Prostate gland (tissue), 2 donors: ENCODE measurements around the gene PTDSS2.

Experiments
- CTCF ChIP-seq, 4 experiments: fragments of 200-600 bp in 2 of 4; fragments of 450-650 bp in 2 of 4; sonication (generic) in 2 of 4; IDR thresholded peaks; 1 replicate in 3 of 4; 2 replicates in 1 of 4; pipeline ENCODE4 v1.5.1; 2016 to 2019; ENCODE audit warnings: antibody characterized with exemption in 4 of 4, mild to moderate bottlenecking in 2 of 4, moderate library complexity in 2 of 4
- POLR2A ChIP-seq: fragments of 450-650 bp; IDR thresholded peaks from one replicate; pipeline ENCODE4 v1.6.1; 2016; ENCODE audit warnings: antibody characterized with exemption, mild to moderate bottlenecking
- POLR2AphosphoS5 ChIP-seq: sonication (generic); formaldehyde crosslinking; IDR thresholded peaks from one replicate; pipeline ENCODE4 v1.6.1; 2017; ENCODE audit warnings: antibody characterized with exemption

- TF ChIP-seq POLR2AphosphoS5 (no peak), CTCF (IDR thresholded peaks at IDR 0.05) (no peak), POLR2A (no peak)
Measured at GRCh38 chr11:479311-479710, 29.2 kb downstream of the PTDSS2 start.
